Measurements from ENCODE around the gene GUCY2C.

DNA sequence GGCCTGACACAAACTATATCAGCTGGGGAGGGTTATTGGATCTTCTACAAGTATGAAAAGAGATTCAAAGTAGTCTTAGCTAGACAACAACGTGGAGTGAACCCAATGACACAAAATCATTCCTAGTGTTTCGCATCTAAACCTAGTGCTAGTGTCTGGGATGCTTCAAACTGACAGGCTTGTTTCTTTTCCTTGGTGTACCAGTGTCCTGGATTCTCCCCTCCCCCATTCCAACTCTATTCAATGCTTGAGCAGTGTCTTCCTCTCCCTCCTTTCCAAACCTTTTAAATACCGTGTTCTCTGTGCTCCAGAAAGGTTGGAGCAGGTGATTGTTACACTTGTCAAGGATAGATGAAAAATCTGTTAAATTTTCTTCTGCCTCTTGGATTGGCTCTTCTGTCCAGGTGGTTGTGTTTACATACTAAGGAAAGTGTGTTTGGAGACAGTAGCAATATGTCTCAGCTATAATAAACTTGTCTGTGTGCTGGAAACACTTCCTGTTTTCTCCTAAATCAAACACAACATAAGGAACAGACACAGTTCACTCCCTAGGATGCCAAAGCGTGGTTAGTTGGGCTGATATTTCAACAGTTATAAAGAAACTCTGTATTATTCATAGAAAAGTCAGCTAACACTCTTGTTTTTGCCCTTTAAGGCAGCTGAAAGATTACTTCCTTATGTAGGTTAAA is 14.4 kb upstream of the GUCY2C start:
- TF ChIP-seq, protein P1, sequence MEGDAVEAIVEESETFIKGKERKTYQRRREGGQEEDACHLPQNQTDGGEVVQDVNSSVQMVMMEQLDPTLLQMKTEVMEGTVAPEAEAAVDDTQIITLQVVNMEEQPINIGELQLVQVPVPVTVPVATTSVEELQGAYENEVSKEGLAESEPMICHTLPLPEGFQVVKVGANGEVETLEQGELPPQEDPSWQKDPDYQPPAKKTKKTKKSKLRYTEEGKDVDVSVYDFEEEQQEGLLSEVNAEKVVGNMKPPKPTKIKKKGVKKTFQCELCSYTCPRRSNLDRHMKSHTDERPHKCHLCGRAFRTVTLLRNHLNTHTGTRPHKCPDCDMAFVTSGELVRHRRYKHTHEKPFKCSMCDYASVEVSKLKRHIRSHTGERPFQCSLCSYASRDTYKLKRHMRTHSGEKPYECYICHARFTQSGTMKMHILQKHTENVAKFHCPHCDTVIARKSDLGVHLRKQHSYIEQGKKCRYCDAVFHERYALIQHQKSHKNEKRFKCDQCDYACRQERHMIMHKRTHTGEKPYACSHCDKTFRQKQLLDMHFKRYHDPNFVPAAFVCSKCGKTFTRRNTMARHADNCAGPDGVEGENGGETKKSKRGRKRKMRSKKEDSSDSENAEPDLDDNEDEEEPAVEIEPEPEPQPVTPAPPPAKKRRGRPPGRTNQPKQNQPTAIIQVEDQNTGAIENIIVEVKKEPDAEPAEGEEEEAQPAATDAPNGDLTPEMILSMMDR (conservative IDR thresholded peaks at IDR 0.05): no peak
- no peak for TF ChIP-seq ZFX (IDR thresholded peaks at IDR 0.05)

Measured in C4-2B (cell line).